ENCODE measurements around the gene SAXO2. TPM values are rescaled to one million over a fixed set of nuclear protein-coding genes. Genes with fewer than 3 reads are reported as not detected.
"Not testable (repeated sequence)": the region's sequence is repeated elsewhere in the genome, so short reads cannot be mapped to it uniquely, and the experiment has no call there.

SAXO2 gene
- 2.6 TPM for total RNA-seq

GRCh38 chr15:82262422-82263026 is at the start of gene SAXO2, which contains the start of gene EFL1:
TSS of gene SAXO2 (plus strand) at chr15:82262818. CDS start at chr15:82262880, 62 bp downstream.
TSS of gene EFL1 (minus strand) at chr15:82262734. CDS start at chr15:82261778, 956 bp downstream.
- DNase-seq (ENCODE audit: low spot score), result peak; percentile 92

GRCh38 chr15:82216092-82216491 is 46.5 kb upstream of the SAXO2 start:
- not testable (repeated sequence) for DNase-seq (ENCODE audit: low spot score)

GRCh38 chr15:82221535-82221934 is 41.1 kb upstream of the SAXO2 start:
- DNase-seq (ENCODE audit: low spot score), result not testable (repeated sequence)

GRCh38 chr15:82228750-82229149 is 33.9 kb upstream of the SAXO2 start:
- DNase-seq (ENCODE audit: low spot score), result no peak

GRCh38 chr15:82231233-82231632 is 31.4 kb upstream of the SAXO2 start:
- no peak for DNase-seq (ENCODE audit: low spot score)

GRCh38 chr15:82231842-82232241 is 30.8 kb upstream of the SAXO2 start:
- no peak for DNase-seq (ENCODE audit: low spot score)

- DNase-seq (ENCODE audit: low spot score), result not testable (repeated sequence)
These were observed 24.6 kb upstream of the SAXO2 start for GRCh38 chr15:82237944-82238534.

GRCh38 chr15:82239685-82240391 is 22.8 kb upstream of the SAXO2 start:
- DNase-seq (ENCODE audit: low spot score), result no peak

- not testable (repeated sequence) for DNase-seq (ENCODE audit: low spot score)
These were observed 20.6 kb upstream of the SAXO2 start for GRCh38 chr15:82241836-82242499.

GRCh38 chr15:82243644-82244043 is 19.0 kb upstream of the SAXO2 start:
- DNase-seq (ENCODE audit: low spot score), result not testable (repeated sequence)

- not testable (repeated sequence) for DNase-seq (ENCODE audit: low spot score)
These were observed 16.7 kb upstream of the SAXO2 start for GRCh38 chr15:82245956-82246355.

- DNase-seq (ENCODE audit: low spot score), result not testable (repeated sequence)
These were observed 14.4 kb upstream of the SAXO2 start for GRCh38 chr15:82248261-82248660.

GRCh38 chr15:82261566-82262421 is 824 bp upstream of the SAXO2 start:
- not testable (repeated sequence) for DNase-seq (ENCODE audit: low spot score)

- DNase-seq (ENCODE audit: low spot score), result no peak
These were observed 732 bp downstream of the SAXO2 start for GRCh38 chr15:82263350-82263749.

- not testable (repeated sequence) for DNase-seq (ENCODE audit: low spot score)
These were observed 4.5 kb downstream of the SAXO2 start for GRCh38 chr15:82267137-82267536.

GRCh38 chr15:82268454-82268853 is 5.8 kb downstream of the SAXO2 start:
- DNase-seq (ENCODE audit: low spot score), result not testable (repeated sequence)

GRCh38 chr15:82272154-82272553 is 9.5 kb downstream of the SAXO2 start:
- DNase-seq (ENCODE audit: low spot score), result no peak

GRCh38 chr15:82275410-82275809 is 12.8 kb downstream of the SAXO2 start:
- DNase-seq (ENCODE audit: low spot score), result no peak

GRCh38 chr15:82281276-82281675 is 18.7 kb downstream of the SAXO2 start:
- not testable (repeated sequence) for DNase-seq (ENCODE audit: low spot score)

- DNase-seq (ENCODE audit: low spot score), result not testable (repeated sequence)
These were observed 19.8 kb downstream of the SAXO2 start for GRCh38 chr15:82282386-82282785.

- not testable (repeated sequence) for DNase-seq (ENCODE audit: low spot score)
These were observed 21.8 kb downstream of the SAXO2 start for GRCh38 chr15:82284381-82284780.
